Progenitor cell of endocrine pancreas (in vitro differentiated cells): ENCODE results near the gene DZIP1. TPM values are rescaled to one million over a fixed set of nuclear protein-coding genes. Genes with fewer than 3 reads are reported as not detected.
A peak's percentile ranks its signal among the peaks of the same experiment; 100 is the strongest.

Experiments used
- DNase-seq: peaks from one replicate; pipeline ENCODE4 v3.0.0; 2021; ENCODE audit warnings: low spot score; ENCODE audit not compliant: unreplicated experiment
- H3K27ac Mint-ChIP-seq: 2 replicates; pipeline ENCODE4 v1.8.0; 2021; ENCODE audit warnings: mild to moderate bottlenecking, moderate library complexity, mixed read lengths
- H3K27me3 Mint-ChIP-seq: 2 replicates; pipeline ENCODE4 v1.8.0; 2021; ENCODE audit warnings: mixed read lengths
- H3K36me3 Mint-ChIP-seq: 2 replicates; pipeline ENCODE4 v1.8.0; 2022; ENCODE audit warnings: mixed read lengths; ENCODE audit not compliant: insufficient read depth
- H3K4me1 Mint-ChIP-seq: 2 replicates; pipeline ENCODE4 v1.8.0; 2021; ENCODE audit warnings: low read depth, mixed read lengths
- H3K4me3 Mint-ChIP-seq: 2 replicates; pipeline ENCODE4 v1.8.0; 2021; ENCODE audit warnings: low read depth, mild to moderate bottlenecking, moderate library complexity, mixed read lengths
- H3K9me3 Mint-ChIP-seq: 2 replicates; pipeline ENCODE4 v1.8.0; 2021; ENCODE audit warnings: low read depth, mixed read lengths
- total RNA-seq: library from RNA; stranded (reverse); gene quantifications from 2 replicates; pipeline ENCODE4 v1.2.1, GENCODE V29; 2021
- TF ChIP-seq, protein P1 (sequence below): fragments of 200-600 bp; sonication (generic); IDR thresholded peaks from one replicate; pipeline ENCODE4 v1.5.0; 2021; ENCODE audit warnings: antibody characterized with exemption, mild to moderate bottlenecking; ENCODE audit not compliant: unreplicated experiment

DZIP1 gene
- total RNA-seq, 1 donor from 2014 or later, result 35.4 TPM

DNA sequence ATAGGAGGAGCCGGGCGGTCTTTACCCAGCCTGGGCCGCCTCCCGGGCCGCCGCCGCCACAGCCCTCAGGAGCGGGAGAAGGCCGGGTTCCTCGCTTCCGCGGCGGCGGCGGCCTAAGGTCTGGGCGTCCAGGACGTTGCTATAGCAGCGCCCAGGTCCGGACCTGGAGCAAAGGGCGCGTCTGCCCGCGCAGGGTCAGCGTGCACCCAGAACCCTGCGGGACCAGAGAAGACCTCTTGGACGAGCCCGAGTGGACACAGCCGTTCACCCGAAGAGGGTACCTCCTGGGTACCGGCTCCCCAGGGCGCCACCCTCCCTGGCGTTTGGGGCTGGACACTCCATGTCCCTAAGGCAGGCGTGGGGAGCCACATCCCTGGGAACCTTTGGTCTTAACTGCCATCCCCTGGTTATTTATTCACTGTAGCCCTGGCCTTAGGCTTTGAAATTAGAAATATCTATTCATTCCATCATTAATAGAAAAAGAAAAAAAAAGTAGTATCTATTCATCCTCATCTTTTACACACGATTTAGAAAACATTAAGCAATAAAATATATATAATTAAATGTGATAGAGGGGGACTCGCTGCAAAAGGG is 2.4 kb downstream of the DZIP1 start:
- TF ChIP-seq, protein P1, sequence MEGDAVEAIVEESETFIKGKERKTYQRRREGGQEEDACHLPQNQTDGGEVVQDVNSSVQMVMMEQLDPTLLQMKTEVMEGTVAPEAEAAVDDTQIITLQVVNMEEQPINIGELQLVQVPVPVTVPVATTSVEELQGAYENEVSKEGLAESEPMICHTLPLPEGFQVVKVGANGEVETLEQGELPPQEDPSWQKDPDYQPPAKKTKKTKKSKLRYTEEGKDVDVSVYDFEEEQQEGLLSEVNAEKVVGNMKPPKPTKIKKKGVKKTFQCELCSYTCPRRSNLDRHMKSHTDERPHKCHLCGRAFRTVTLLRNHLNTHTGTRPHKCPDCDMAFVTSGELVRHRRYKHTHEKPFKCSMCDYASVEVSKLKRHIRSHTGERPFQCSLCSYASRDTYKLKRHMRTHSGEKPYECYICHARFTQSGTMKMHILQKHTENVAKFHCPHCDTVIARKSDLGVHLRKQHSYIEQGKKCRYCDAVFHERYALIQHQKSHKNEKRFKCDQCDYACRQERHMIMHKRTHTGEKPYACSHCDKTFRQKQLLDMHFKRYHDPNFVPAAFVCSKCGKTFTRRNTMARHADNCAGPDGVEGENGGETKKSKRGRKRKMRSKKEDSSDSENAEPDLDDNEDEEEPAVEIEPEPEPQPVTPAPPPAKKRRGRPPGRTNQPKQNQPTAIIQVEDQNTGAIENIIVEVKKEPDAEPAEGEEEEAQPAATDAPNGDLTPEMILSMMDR, result no peak
- peak; percentile 45 for DNase-seq
- Mint-ChIP-seq H3K4me1 (peaks cover 18% of the 10 kb centered on the region), H3K27me3 (no peaks in the 10 kb centered on the region), H3K4me3 (peak overlapping the region; percentile 45), H3K36me3 (peaks cover 11% of the 10 kb centered on the region), H3K27ac (no peak overlapping the region), H3K9me3 (no peaks in the 10 kb centered on the region)

DNA sequence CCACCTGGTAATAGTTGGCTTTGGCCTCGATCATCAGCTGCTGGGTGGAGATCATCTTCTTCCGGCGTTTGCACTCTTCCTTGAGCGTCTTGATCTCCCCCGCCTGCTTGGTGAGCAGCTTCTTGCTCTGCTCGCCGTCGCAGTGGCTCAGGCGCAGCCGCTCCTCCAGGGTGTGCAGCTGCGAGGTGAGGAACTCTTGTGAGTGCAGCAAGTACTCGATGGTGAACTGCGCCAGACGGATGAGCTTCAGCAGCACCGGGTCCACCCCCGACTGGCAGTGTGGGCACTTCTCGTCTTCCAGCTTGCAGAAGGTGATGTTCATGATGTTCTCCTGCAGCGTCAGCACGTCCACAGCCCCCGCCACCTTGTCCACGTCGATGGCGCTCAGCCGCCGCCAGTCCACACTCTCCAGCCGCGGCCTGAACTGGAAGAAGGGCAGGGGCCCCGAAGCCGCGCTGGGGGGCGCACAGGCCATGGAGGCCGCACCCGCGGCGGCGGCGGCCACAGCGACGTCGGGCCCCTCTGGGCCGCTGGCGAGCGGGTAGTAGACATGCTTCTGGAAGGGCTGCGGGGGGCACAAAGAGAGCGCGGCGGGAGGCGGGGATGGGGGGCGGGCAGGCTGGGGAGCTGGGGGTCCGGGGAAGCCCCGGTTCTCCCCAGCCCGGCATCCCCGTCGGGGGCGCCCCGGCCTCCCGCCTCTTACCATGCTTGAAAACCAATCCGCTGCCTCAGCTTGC is 3.0 kb downstream of the DZIP1 start:
- TF ChIP-seq, protein P1, result no peak
- peaks cover 12% of the 10 kb centered on the region for H3K36me3 Mint-ChIP-seq
- H3K27me3 Mint-ChIP-seq, result no peaks in the 10 kb centered on the region
- no peak overlapping the region for H3K27ac Mint-ChIP-seq
- no peak for DNase-seq
- H3K9me3 Mint-ChIP-seq, result no peaks in the 10 kb centered on the region
- peaks cover 22% of the 10 kb centered on the region for H3K4me1 Mint-ChIP-seq
- H3K4me3 Mint-ChIP-seq, result peak overlapping the region; percentile 45

DNA sequence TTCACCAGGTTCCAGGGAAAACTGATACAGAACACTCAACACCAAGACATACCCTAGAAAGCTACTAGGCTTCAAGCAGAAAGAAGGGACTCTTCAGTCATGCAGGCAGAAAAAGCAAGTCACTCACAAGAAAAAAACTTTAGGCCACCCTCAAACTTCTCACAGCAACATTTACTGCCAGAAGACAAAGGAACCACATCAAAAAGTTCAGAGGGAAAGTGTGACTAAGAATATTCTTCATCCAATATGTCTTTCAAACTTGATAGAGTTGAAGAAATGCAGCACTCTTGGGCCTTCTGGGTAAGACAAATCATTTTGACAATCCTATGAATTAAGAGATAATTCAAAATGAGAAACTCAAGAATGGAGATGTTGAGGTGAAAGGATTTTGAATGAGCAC is 7.7 kb downstream of the DZIP1 start:
- Mint-ChIP-seq H3K27me3 (no peaks in the 10 kb centered on the region), H3K4me3 (no peak overlapping the region), H3K27ac (no peak overlapping the region), H3K36me3 (peaks cover 31% of the 10 kb centered on the region), H3K9me3 (no peaks in the 10 kb centered on the region), H3K4me1 (peaks cover 16% of the 10 kb centered on the region)
- TF ChIP-seq, protein P1, result no peak
- DNase-seq, result no peak

DNA sequence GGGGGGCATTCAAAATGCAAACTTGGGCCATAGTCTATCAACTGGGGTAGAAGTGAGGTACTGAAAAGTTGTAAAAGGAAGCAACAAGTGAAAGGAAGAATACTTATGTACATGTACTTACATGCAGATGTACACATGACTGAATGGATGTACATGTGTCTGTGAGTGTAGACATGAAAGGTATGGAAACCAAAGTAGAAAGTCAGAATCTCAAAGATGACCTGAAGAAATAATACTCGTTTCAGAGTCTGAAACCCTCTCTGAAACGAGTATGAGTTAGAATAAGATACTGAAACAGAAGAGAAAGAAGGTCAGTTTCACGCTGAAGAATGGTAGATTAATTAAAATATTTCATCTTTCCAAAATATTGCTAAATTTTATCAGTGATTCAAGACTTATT is 13.9 kb downstream of the DZIP1 start:
- Mint-ChIP-seq H3K9me3 (no peaks in the 10 kb centered on the region), H3K27ac (no peak overlapping the region), H3K4me1 (no peaks in the 10 kb centered on the region), H3K4me3 (no peak overlapping the region), H3K36me3 (peaks cover 60% of the 10 kb centered on the region), H3K27me3 (no peaks in the 10 kb centered on the region)
- DNase-seq, result no peak
- TF ChIP-seq, protein P1, result no peak

DNA sequence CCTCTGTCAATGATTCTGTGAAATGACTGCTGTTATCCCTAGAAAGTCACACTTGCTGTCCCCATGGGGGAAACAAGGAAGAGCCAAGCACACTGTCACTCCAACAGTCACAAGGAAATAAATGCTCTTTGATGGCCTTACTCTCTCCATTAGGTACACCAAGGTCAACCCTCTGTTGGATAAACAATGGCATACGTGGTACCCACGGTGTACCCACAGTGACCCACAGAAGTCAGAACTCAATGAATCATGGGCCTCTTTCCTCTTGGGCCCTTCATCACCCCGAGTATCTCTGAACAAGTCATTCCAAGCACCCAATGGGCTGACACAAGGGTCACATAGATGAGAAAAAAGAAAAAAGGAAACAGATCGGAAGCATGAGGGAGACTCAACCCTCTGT is 15.4 kb downstream of the DZIP1 start:
- H3K4me3 Mint-ChIP-seq, result no peak overlapping the region
- no peak overlapping the region for H3K27ac Mint-ChIP-seq
- TF ChIP-seq, protein P1, result no peak

More for the DNA sequence above, 15.4 kb downstream of the DZIP1 start:
- Mint-ChIP-seq H3K27me3 (no peaks in the 10 kb centered on the region), H3K36me3 (peaks cover 61% of the 10 kb centered on the region), H3K4me1 (no peaks in the 10 kb centered on the region), H3K9me3 (no peaks in the 10 kb centered on the region)
- DNase-seq, result no peak
